Vagina (tissue), 2 donors: ENCODE results near the gene ZNF490.
A peak's percentile ranks its signal among the peaks of the same experiment; 100 is the strongest.

Experiments used
- POLR2A ChIP-seq, 2 donors: fragments of 450-650 bp; IDR thresholded peaks; one replicate each; pipeline ENCODE4 v1.6.1; 2017; ENCODE audit warnings: antibody characterized with exemption in 2 of 2, mild to moderate bottlenecking in 2 of 2, moderate library complexity in 2 of 2
- POLR2AphosphoS5 ChIP-seq, 2 donors: sonication (generic); formaldehyde crosslinking; IDR thresholded peaks; one replicate each; pipeline ENCODE4 v1.9.0; 2017; ENCODE audit warnings: antibody characterized with exemption in 2 of 2, mild to moderate bottlenecking in 2 of 2, low read depth in 1 of 2; ENCODE audit not compliant: insufficient read depth in 1 of 2
- TF ChIP-seq, protein P1 (sequence below), 3 experiments: fragments of 450-650 bp in 2 of 3; fragments of 200-600 bp in 1 of 3; sonication (generic) in 1 of 3; IDR thresholded peaks; one replicate each; pipeline ENCODE4 v1.5.1; 2017 to 2019; ENCODE audit warnings: antibody characterized with exemption in 3 of 3, mild to moderate bottlenecking in 2 of 3, moderate library complexity in 2 of 3

DNA sequence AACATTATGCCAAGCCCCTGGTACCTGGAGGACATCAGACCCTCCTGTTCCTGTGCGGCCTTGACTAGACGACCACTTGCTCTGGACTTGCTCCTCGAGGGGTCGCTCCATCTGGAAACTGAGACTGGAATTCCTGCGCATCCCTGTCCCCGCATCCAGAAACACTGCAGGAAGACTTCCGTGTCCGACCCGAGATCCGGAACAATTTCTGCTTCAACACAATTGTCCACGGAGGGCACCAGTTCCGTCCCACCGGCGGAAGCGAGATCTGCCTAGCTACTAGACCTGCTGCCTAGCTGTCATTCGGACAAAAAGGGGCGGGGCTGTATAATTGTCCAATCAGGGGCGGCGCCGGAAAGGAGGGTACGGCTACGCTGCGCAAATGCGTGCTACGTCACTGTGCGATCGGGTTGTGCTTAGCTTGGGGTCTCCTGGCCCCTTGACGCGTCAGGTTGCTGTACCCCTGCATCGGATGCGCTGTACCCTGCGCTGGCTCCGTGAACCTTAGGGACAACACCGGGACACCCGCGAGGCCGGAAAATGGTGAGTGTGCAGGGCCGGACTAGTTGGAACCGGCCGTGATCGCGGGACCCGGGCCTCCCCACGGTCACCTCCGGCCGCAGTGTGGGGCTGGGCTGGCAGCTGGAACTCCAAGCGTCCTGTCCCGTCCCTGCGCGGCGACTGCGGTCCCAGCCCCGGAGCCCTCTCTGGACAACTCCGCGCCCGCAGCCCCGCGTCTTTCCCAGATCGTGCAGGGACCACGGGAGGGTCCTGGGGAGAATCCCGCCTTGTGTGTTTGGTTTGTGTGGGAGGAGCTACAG is at the start of gene ZNF490, which contains the start of gene ZNF791:
- TF ChIP-seq, protein P1, sequence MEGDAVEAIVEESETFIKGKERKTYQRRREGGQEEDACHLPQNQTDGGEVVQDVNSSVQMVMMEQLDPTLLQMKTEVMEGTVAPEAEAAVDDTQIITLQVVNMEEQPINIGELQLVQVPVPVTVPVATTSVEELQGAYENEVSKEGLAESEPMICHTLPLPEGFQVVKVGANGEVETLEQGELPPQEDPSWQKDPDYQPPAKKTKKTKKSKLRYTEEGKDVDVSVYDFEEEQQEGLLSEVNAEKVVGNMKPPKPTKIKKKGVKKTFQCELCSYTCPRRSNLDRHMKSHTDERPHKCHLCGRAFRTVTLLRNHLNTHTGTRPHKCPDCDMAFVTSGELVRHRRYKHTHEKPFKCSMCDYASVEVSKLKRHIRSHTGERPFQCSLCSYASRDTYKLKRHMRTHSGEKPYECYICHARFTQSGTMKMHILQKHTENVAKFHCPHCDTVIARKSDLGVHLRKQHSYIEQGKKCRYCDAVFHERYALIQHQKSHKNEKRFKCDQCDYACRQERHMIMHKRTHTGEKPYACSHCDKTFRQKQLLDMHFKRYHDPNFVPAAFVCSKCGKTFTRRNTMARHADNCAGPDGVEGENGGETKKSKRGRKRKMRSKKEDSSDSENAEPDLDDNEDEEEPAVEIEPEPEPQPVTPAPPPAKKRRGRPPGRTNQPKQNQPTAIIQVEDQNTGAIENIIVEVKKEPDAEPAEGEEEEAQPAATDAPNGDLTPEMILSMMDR (IDR thresholded peaks at IDR 0.05): no peak
- peak in 1 of 2 donors; percentile 70 for TF ChIP-seq POLR2A (IDR thresholded peaks at IDR 0.05)
- TF ChIP-seq POLR2AphosphoS5 (IDR thresholded peaks at IDR 0.05; ENCODE audit: insufficient read depth in 1 of 2, low read depth in 1 of 2): peak; percentile 89 to 98
